GM21360 (cell line): ENCODE measurements around the gene GJA9.
"Not testable (repeated sequence)": the region's sequence is repeated elsewhere in the genome, so short reads cannot be mapped to it uniquely, and the experiment has no call there.

Source experiments
- ATAC-seq: cut with Tn5 transposase; IDR thresholded peaks from one replicate; pipeline ENCODE4 v1.9.1; 2021; ENCODE audit warnings: mild to moderate bottlenecking, moderate library complexity; ENCODE audit not compliant: unreplicated experiment

GJA9 gene

DNA sequence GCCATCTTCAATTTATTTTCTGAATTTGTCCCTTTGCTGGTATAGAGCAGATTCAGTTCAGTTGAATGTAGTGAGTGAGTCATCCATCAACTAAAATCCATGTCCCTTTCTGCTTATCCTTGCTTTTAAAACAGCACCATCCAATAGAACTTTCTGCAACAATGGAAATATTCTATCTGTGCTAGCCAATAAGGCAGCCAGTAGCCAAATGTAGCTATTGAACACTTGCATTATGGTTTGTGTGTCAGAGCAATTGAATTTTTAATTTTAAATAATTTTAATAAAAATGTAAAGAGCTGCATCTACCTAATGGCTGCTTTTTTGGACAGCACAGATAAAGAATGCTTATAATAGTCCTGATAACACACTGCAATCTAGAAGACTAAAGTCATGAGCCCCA lies at the start of gene GJA9:
Gene GJA9 (minus strand): TSS at position 101 of the 400 bp plus-strand sequence. CDS start 5,489 bp downstream, outside the sequence.
- no peak for ATAC-seq

DNA sequence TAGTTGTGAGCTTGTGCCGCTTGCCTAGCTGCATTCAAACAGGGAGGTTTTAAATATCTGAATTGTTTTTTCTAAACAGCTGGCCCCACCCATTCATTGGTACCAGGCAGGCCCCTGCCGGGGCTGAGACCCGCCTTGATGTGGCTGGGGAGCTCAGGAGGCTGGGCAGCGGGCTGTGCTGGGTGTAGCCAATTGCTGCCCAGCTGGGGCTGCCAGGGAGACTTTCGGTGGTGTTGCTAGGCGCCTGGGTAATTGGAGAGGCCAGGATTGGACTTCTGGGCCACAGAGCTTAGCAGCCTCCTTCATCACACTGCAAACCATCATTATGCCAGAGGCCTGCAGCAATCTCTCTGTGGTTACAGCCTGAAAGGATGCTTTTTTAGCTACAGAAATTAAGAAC lies 48.1 kb upstream of the GJA9 start:
- no peak for ATAC-seq

DNA sequence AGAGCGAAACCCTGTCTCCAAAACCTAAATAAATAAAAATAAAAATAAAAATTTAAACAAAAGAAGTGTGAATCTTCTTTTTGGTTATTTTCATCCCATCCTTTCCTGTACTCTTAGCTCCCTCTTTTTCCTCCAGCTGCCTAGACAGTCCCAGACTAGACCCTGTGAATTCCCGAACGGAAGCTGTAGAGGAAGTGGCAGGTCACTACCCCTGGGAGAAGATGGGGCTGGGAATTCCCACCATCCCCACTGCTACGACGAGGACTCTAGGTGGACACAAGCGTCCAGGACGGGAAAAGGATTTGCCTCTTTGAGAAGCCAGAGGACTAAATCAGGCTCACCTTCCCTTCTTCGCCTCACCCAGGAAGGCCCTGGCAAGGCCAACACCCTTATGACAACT lies 47.7 kb upstream of the GJA9 start:
- no peak for ATAC-seq

DNA sequence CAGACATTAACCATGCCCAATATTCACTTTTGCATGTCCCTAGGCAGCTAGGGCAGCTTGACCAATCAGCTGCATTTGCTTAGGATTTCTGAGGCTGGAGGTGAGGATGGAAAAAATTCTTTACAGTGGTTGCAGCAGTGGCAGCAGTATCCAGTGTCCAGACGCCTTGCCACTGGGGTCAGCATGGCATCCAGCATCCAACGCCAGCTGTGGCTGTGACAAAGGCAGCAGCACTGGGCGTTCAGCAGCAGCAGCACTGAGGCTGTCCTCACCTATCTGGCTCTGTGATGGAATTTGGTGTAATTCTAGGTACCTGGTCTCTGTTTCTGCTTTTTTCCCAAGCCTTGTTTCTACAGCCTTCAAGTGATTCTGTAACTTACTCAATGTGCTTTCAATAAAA lies 44.7 kb upstream of the GJA9 start:
- ATAC-seq = no peak

DNA sequence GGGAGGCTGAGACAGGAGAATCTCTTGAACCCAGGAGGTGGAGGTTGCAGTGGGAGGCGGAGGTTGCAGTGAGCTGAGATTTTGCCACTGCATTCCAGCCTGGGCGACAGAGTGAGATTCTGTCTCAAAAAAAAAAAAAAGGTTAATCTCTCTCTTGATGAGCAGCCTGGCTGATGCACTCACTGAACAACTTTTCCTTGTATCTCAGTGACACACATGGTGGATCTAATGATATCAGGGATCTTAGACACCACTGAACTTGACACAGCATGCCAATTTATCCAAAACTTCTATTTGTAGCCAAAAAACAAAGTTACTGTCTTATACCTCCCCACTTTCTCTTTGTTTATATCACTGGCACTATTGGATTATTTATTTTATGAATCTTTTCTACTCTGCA lies 44.0 kb upstream of the GJA9 start:
- no peak for ATAC-seq

DNA sequence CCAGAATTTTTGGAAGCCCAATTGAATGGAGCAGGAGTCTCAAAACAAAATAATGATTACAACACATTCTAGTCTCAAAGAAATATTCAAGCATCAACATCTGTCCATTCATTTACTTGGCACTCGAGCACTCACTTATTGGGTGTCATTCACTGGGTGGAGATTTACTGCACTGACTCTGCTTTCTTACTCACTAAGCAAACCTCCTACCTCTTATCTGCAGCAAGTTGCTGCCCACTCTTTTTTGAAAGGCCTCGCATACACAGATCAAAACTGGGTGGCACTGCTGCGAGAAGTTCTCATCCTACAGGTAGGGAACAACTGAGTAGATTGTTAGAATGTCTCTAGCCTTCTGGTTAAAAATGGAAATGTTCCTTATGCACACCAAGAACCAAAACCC lies 42.2 kb upstream of the GJA9 start:
- no peak for ATAC-seq

DNA sequence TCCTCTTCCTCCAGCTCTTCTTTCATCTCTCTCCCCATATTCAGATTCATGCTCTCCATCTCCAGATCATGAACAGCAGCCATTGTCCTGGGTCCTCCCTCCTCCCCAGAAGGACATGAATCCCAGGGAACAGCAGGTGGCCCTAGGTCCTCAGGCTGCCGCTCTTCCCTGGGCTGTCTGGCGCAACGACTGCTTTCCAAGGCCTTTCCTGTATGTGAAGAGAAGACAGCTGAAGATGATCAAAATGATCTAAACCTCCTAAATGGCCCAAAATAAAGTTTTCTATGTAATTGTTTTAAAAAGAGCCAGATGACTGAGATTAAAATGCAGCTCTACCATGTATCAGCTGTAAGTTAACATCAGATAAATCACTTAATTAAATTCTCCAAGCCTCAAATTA lies 37.7 kb upstream of the GJA9 start:
- no peak for ATAC-seq

DNA sequence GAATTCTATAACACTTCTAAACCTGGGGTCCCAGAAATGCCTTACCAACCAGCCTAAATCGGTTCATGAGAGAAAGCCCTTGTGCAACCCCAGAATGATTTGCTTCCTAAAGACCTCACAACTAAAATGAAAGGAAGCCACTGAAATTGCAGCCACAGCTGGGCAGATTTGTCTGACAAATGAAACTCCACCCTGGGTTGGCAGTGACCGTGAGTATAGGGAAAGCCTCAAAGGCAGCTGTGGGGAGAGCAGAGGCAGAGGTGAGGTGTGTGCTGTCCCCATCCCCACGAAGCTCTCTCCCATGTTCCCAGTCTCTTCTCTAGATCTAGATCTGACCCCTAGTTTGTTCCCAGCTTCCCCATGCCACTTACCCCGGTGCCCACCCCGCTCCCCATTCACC lies 37.2 kb upstream of the GJA9 start:
- ATAC-seq = no peak

DNA sequence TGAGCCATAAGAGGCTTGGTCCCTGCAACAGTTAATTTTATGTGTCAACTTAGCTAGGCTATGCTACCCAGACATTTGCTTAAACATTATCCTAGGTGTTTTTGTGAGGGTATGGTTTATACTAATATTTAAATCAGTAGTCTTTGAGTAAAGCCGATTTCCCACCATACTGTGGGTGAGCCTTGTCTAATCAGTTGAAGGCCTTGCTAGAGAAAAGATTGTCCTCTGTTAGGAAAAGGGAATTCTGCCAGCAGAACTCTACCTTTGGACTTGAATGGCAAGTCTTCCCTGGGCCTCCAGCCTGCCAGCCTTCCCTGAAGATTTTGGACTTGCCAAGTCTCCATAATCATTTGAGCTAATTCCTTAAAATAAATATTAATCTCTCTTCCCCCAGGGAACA lies 36.4 kb upstream of the GJA9 start:
- no peak for ATAC-seq

DNA sequence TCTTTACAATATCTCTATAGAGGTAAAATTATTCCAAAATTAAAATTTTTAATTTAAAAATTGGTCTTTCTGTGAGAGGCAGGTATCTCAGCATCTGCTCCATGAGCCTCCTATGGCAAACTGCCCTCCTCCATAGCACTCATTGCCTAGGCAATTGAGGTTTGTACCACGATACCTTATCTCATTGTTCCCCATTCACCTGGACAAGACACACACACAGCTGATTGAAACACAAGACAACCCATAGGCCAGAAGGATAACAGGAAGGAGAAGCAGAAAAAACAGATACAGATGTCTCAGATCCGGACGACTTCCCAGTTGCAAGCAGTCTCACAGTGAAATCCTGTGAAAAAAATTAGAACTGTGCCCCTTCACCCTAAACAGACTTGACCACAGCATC lies 36.0 kb upstream of the GJA9 start:
- no peak for ATAC-seq

DNA sequence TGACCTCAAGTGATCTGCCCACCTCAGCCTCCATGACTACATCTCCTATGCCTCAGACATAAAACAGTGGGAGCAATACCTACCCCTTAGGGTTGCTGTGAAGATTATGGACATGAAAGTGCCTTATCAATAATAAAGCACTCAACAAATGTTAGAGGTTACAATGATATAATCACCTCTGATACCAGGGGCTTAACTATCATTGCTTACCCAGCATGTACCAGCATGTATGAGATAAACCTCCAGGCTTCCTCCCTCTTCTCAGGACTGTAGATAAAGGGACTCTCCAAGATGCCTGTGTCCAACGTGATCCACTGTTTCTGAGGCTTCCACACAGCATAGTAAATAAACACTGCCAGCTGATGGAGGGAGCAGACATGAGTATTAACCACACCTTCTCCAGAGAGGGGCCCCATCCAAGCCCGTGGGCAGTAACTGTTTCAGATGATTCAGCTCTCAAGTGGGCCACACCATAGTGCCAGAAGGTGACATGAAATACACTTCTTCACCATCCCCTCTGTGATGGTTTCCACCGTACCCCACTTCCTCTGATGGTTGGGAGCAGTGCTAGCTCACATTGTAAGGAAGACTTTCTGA lies 34.1 kb upstream of the GJA9 start:
- ATAC-seq = no peak

DNA sequence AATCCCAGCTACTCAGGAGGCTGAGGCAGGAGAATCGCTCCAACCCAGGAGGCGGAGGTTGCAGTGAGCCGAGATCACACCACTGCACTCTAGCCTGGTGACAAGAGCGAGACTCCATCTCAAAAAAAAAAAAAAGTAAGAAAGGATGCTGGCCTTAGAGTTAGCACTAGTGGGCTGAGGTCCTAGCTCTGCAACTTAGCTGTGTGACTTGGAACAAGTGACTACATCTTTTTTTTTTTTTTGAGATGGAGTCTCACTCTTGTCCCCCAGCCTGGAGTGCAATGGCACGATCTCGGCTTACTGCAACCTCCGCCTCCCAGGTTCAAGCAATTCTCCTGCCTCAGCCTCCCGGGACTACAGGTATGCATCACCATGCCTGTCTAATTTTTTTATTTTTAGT lies 33.5 kb upstream of the GJA9 start:
- not testable (repeated sequence) for ATAC-seq

DNA sequence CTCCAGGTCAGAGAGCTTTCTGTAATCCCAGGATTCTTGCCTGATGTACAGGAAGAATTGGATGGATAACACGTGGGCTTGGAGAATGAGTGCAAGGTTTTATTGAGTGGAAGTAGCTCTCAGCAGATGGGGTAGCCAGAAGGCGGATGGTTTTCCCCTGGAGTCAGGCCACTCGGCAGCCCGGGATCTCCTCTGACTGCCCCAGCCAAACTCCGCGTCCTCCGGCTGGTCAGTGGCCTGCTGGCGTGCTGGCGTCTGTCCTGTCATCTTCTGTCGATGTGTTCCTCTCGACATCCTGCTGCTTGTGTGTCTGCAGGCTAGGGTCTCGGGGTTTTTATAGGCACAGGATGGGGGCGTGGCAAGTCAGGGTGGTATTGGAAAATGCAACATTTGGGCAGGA lies 27.4 kb upstream of the GJA9 start:
- ATAC-seq = no peak

DNA sequence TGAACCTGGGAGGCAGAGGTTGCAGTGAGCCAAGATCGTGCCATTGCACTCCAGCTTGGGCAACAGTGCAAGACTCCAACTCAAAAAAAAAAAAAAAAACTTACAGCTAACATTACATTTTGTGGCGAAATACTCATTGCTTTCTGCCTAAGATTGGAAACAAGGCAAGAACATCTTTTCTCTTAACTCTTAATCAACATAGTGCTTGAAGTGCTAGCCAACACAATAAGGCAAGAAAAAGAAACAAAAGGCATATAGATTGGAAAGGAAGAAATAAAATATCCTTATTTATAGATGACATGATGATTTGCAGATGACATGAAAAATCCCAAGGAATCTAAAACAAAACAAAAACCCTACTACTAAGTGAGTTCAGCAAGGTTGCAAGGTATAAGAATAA lies 24.6 kb upstream of the GJA9 start:
- no peak for ATAC-seq

DNA sequence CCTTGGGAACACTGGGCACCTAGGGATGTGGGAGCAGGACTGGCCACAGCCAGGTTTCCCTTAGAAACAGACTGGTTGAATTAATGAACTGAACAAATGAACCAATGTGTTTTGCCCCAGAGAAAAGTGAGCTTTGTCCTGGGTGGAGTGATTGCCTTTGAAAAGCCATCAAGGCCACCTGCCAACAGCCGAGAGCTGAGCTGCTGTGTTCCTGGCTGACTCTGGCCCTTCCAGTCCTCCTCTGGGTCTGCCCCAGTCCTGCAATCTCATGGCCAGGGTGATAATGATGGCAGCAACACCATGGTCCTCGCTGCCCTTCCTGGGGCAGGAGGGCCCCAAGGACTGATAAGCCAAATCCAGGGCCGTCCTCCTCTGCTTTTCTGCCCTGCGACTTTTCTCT lies 18.2 kb upstream of the GJA9 start:
- no peak for ATAC-seq

DNA sequence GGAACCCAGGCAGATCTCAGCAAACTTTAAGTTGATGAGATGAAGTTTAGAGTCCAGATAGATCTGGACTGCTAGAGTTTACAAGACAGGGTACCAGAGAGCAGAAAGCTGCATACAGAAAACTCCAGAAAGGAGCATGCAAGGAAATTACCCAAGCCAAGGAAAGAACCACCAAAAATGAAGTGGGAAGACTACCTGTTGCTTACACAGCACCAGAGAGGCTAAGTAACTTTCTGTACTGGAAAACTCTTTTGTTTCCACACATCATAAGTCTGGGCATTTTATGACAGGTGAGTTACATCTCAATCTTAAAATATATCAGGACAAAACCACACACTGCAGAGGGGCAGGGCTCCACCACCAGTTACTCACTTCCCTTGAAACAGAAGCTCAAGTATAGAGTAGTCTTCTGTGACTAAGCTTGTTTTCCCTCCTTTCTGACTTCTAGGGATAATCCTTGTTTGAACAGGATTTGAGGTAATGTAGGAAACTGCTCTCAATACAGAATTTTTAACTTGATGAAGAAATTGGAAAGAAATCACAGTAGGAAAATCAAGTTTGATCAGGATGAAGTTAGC lies 17.4 kb upstream of the GJA9 start:
- no peak for ATAC-seq

DNA sequence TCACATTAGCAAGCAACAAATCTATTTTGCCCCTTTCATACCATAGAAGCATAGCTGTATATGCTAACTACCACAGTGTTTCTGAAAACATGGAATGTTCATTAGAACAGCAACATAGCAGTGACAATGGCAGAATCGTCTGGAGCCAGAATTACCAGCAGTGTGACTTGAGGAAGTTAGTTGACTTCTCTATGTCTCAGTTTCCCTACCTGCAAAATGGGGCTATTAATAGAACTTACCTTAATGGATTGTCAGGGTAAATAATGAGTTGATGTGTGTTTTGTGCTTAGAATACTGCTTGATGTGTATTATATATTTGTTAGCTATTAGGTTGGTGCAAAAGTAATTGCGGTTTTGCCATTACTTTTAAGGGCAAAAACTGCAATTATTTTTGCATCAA lies 14.8 kb upstream of the GJA9 start:
- ATAC-seq = no peak

DNA sequence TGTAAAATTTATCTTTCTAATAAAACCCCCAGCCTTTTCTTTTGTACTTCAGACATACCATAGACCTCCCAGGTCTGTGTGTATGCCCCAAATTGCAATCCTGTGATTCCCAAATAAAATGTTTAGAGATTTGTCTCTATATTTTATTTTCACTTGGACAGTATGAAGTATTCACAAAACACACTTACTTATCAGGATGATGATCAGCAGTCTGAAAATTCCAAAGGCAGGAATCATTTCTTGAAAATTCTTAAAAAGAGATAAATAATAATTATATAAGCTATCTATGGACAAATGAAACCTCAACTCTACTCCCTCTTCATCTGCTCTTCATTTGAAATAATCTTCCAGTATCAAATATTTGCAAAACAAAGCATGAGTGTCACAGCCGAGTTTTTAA lies 11.6 kb upstream of the GJA9 start:
- no peak for ATAC-seq

DNA sequence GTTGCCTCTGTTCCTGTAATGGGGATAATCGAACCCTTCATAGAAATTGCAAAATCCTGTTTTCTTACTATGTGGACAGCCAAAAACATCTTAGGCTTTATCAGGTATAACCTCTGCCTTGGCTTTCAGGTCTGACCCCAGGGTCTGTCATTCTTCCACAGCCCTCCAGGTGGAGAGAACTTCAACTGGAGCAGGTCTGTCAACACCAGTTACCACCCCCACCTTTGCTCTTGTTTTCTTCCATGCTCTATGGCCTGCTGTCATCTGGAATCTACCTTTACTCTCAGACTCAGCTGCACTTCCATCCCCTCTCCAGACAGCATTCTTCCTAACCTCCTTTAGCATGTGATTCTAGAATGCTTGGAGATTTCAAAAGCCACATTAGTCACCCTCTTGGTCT lies 10.4 kb upstream of the GJA9 start:
- no peak for ATAC-seq

DNA sequence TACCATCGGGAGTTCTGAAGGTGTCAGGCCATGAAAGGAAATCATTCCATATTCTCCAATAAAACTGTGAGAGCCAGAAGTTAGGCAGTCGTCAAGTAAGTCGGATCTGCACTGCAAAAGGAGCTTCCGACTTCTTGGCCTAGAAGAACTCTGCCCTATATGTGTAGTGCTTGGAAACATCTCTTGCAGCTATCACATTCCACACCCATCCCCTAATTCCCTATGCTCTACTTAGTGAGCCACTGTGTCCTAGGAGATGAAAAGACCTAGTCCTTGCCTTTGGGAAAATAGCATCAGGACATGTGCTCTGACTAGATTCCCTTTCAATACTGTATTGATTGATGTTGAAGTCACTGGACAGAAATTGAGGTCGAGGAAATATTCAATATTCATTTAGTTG lies 8.2 kb upstream of the GJA9 start:
- no peak for ATAC-seq

DNA sequence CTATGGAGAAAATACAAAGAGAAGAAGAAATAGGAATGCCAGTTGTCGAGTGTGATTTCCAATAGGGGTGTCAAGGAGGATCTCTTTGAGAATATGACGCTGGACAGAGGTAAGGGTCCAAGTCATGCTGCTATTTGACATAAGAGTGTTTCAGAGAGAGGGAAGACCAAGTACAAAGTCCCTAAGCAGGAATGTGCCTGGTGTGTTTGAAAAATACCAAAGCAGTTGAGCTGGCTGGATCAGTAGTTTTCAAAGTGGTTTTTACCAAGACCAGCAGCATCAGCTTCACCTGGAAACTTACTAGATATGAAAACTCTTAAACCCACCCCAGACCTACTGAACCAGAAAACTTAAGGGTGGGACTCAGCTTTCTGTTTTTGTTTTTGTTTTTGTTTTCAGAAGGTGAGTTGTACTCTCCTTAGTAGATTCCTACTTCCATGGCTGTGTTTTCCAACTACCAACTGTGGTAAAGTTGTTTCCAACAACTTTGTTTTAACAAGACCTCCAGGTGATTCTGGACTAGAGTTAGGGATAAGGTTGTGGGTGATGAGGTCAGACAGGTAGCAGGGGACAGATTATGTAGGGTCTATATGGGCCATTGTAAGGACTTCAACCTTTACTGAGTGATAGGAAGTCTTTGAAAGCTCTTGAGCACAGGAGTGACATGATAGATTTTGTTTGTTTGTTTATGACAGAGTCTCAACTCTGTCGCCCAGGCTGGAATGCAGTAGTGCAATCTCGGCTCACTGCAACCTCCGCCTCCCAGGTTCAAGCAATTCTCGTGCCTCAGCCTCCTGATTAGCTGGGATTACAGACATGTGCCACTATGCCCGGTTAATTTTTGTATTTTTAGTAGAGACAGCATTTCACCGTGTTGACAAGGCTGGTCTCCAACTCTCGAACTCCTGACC lies 7.3 kb upstream of the GJA9 start:
- no peak for ATAC-seq

DNA sequence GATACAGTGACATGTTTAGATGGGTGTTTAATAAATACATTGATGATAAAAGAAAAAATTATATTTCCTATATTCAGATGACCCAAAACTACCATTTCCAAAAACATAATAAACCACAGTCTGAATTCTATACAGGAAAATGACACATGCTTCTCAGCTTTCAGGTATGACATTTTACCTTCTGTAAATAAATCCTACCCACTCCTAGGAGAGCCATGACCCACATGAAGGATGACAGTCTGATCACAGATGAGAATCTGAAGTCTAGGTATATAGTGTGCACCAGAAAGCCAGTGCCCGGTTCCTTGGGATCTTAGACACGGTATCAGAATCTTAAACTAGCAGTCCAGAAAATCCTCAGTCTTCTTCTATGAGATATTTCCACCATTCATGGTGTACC lies 3.7 kb upstream of the GJA9 start:
- ATAC-seq = no peak
